ENCODE measurements around the gene CPA5. TPM values are rescaled to one million over a fixed set of nuclear protein-coding genes. Genes with fewer than 3 reads are reported as not detected.

CPA5 gene
- total RNA-seq, 1 experiment from 2014 or later = not detected

GRCh38 chr7:130360518-130360917 is 15.9 kb downstream of the CPA5 start:
- H3K27ac ChIP-seq (ENCODE audit: insufficient read length, low read depth, low read length) = no peak overlapping the region
- no peak overlapping the region for H2AK5ac ChIP-seq (ENCODE audit: insufficient read length, low read length)
- H2AFZ ChIP-seq (ENCODE audit: low read length) = no peak overlapping the region
- no peak overlapping the region for H3K4me3 Mint-ChIP-seq
- no peaks in the 10 kb centered on the region for H3K9me3 ChIP-seq (ENCODE audit: control insufficient read depth, low read depth, low read length)
- no peak for DNase-seq
- no peaks in the 10 kb centered on the region for H4K20me1 ChIP-seq (ENCODE audit: control insufficient read depth, insufficient read depth, insufficient read length)
- no peak overlapping the region for H2BK120ac ChIP-seq (ENCODE audit: low read depth, low read length, poor library complexity, severe bottlenecking)
- no peaks in the 10 kb centered on the region for H3K23me2 ChIP-seq (ENCODE audit: insufficient read length, low read depth, low read length, poor library complexity, severe bottlenecking)
- peaks cover 18 to 21% of the 10 kb centered on the region in 2 experiments for H3K4me1 Mint-ChIP-seq
- H3K4me1 ChIP-seq (ENCODE audit: insufficient read depth, low read length) = peaks cover 7% of the 10 kb centered on the region; the same call in 1 of the 2 replicates
- no peak for TF ChIP-seq CTCF (conservative IDR thresholded peaks at IDR 0.05)
- peaks cover 6 to 7% of the 10 kb centered on the region in 2 experiments; a peak in 4 of 5 replicates for H3K9me3 Mint-ChIP-seq
- no peak overlapping the region for H2BK20ac ChIP-seq (ENCODE audit: low read depth, low read length, poor library complexity, severe bottlenecking)
- no peak overlapping the region for H3K14ac ChIP-seq (ENCODE audit: insufficient read depth, low read length)
- no peak overlapping the region for H3K56ac ChIP-seq (ENCODE audit: insufficient read length, low read depth, low read length)
- no CpG with 5 or more reads among the region's 3 CpGs for WGBS (ENCODE audit: extremely low coverage, insufficient read length, low lambda C conversion rate)
- no peak overlapping the region for H2BK12ac ChIP-seq (ENCODE audit: insufficient read length, low read depth, low read length)
- H2BK5ac ChIP-seq (ENCODE audit: insufficient read length, low read length) = no peak overlapping the region
- no peak overlapping the region; a peak in 1 of 7 replicates for H3K27ac Mint-ChIP-seq
- H3T11ph ChIP-seq (ENCODE audit: low read length) = no peak overlapping the region
- H3K27me3 Mint-ChIP-seq (ENCODE audit: low read depth) = peaks cover 2% of the 10 kb centered on the region; the same call in 1 of the 2 replicates
- no peak overlapping the region for H2BK15ac ChIP-seq (ENCODE audit: low read depth, low read length)
- H4K5ac ChIP-seq (ENCODE audit: insufficient read length, low read depth, low read length) = no peak overlapping the region
- H4K8ac ChIP-seq (replicated peaks; ENCODE audit: insufficient read length, low read depth, low read length) = no peak overlapping the region
- H3K27me3 ChIP-seq (ENCODE audit: insufficient read depth, low read length) = no peaks in the 10 kb centered on the region
- no peaks in the 10 kb centered on the region for H3K79me1 ChIP-seq (ENCODE audit: insufficient read depth, low read depth, low read length, poor library complexity, severe bottlenecking)
- peaks cover 0 to 8% (median 2%) of the 10 kb centered on the region in 3 experiments; a peak in 3 of 7 replicates for H3K36me3 Mint-ChIP-seq (ENCODE audit: insufficient read depth in 1 of 3, low read depth in 3 of 3)
- H3K9ac ChIP-seq (ENCODE audit: extremely low read depth, insufficient read length, low read length) = no peak overlapping the region
- no peak overlapping the region for H3K23ac ChIP-seq (ENCODE audit: insufficient read length, low read depth, low read length)
- no peak overlapping the region for H3K4ac ChIP-seq (ENCODE audit: low read depth, low read length)
- no peak overlapping the region for H4K91ac ChIP-seq (ENCODE audit: insufficient read length, low read depth, low read length)
- no peaks in the 10 kb centered on the region for H3K79me2 ChIP-seq (ENCODE audit: insufficient read depth, low read length)
- no peak overlapping the region for H3K4me2 ChIP-seq (ENCODE audit: insufficient read depth, insufficient read length, low read length)
- no peak overlapping the region for H3K18ac ChIP-seq (ENCODE audit: insufficient read length, low read depth, low read length)
